NCI-H1436 (cell line): ENCODE results near the gene CHSY3.

Experiments
- DNase-seq: peaks from one replicate; lab custom pipeline; 2025; lab: John Stamatoyannopoulos, UW

CHSY3 gene

GRCh38 chr5:129904102-129904666 is at the start of gene CHSY3:
TSS of gene CHSY3 (plus strand) at chr5:129904465.
- DNase-seq, result peak; percentile 53

GRCh38 chr5:129856325-129856724 is 47.9 kb upstream of the CHSY3 start:
- DNase-seq, result no peak

- no peak for DNase-seq
Measured at GRCh38 chr5:129857116-129857515, 47.1 kb upstream of the CHSY3 start.

GRCh38 chr5:129858131-129858675 is 46.1 kb upstream of the CHSY3 start:
- DNase-seq, result no peak

GRCh38 chr5:129884322-129884721 is 19.9 kb upstream of the CHSY3 start:
- no peak for DNase-seq

GRCh38 chr5:129899454-129899853 is 4.8 kb upstream of the CHSY3 start:
- no peak for DNase-seq

GRCh38 chr5:129902816-129903215 is 1.4 kb upstream of the CHSY3 start:
- no peak for DNase-seq

- DNase-seq, result no peak
Measured at GRCh38 chr5:129903466-129904101, 681 bp upstream of the CHSY3 start.

- DNase-seq, result no peak
Measured at GRCh38 chr5:129904667-129905472, 605 bp downstream of the CHSY3 start.

- no peak for DNase-seq
Measured at GRCh38 chr5:129905473-129906176, 1.4 kb downstream of the CHSY3 start.

- no peak for DNase-seq
Measured at GRCh38 chr5:129906177-129906887, 2.1 kb downstream of the CHSY3 start.

GRCh38 chr5:129909225-129909624 is 5.0 kb downstream of the CHSY3 start:
- DNase-seq, result no peak

GRCh38 chr5:129912601-129913255 is 8.5 kb downstream of the CHSY3 start:
- DNase-seq, result no peak

GRCh38 chr5:129915415-129915814 is 11.2 kb downstream of the CHSY3 start:
- no peak for DNase-seq

- no peak for DNase-seq
Measured at GRCh38 chr5:129917224-129917623, 13.0 kb downstream of the CHSY3 start.

GRCh38 chr5:129921204-129921603 is 16.9 kb downstream of the CHSY3 start:
- no peak for DNase-seq

GRCh38 chr5:129930221-129930620 is 26.0 kb downstream of the CHSY3 start:
- no peak for DNase-seq

GRCh38 chr5:129935626-129936025 is 31.4 kb downstream of the CHSY3 start:
- DNase-seq, result no peak

- DNase-seq, result no peak
Measured at GRCh38 chr5:129938077-129938476, 33.8 kb downstream of the CHSY3 start.

GRCh38 chr5:129943936-129944335 is 39.7 kb downstream of the CHSY3 start:
- no peak for DNase-seq

GRCh38 chr5:129945028-129945427 is 40.8 kb downstream of the CHSY3 start:
- no peak for DNase-seq
